K562 (cell line): ENCODE data around the gene CCDC138. TPM values are rescaled to one million over a fixed set of nuclear protein-coding genes. Genes with fewer than 3 reads are reported as not detected.

Source experiments
- ATAC-seq: fragments of 200-7000 bp; cut with Tn5 transposase; 3 replicates; pipeline ENCODE4 v1.9.1; 2020; ENCODE audit warnings: moderate library complexity
- BruUV-seq: library from RNA; stranded (reverse); fragments of 400-500 nt; replicated peaks from 2 replicates; lab custom pipeline; 2021; lab: Mats Ljungman, UMichigan
- CTCF ChIA-PET: fragments of 300-600 bp; formaldehyde crosslinking; extraction: SDS; loops from one replicate; lab custom pipeline; 2021; ENCODE audit warnings: low intra/inter-chr PET ratio; lab: Yijun Ruan, JAX
- POLR2A ChIA-PET: fragments of 300-600, 350-650 bp; sonication (Branson Sonifier 250); formaldehyde crosslinking; extraction: SDS; loops from one replicate; lab custom pipeline; 2021; ENCODE audit warnings: antibody characterized with exemption, inconsistent platforms; lab: Yijun Ruan, JAX
- DNase-seq, 4 experiments: peaks; one replicate each; pipeline versions ENCODE4 v3.0.0 to v3.0.0-alpha.2; 2011 to 2018; ENCODE audit warnings: low spot score in 3 of 4, mixed read lengths in 3 of 4; ENCODE audit errors: extremely low read depth in 1 of 4
- FAIRE-seq: peaks from 2 replicates; lab custom pipeline; 2011; peaks lifted over from hg19 to GRCh38; lab: Jason Lieb, UNC
- H2AFZ ChIP-seq: 2 replicates; pipeline ENCODE4 v1.6.0; 2011; ENCODE audit warnings: low read depth, low read length, control low read depth, inconsistent platforms
- H3K27ac ChIP-seq: fragments of 200-600 bp; 3 replicates; pipeline ENCODE4 v1.8.0; 2011; ENCODE audit warnings: low read depth, mild to moderate bottlenecking, control low read depth, inconsistent platforms, low read length, moderate library complexity, mixed read lengths; ENCODE audit errors: extremely low read depth
- H3K27me3 ChIP-seq, 2 experiments: fragments of 300-600 bp in 1 of 2; 2 replicates in 1 of 2; 3 replicates in 1 of 2; pipeline versions ENCODE4 v1.6.0 to v1.8.0; 2011; ENCODE audit warnings: inconsistent platforms in 2 of 2, low read length in 2 of 2, mild to moderate bottlenecking in 1 of 2, mixed read lengths in 1 of 2, moderate library complexity in 1 of 2; ENCODE audit not compliant: control insufficient read depth in 2 of 2, insufficient read depth in 2 of 2
- H3K36me3 ChIP-seq: fragments of 300-600 bp; 3 replicates; pipeline ENCODE4 v1.8.0; 2011; ENCODE audit warnings: mild to moderate bottlenecking, low read length, inconsistent platforms; ENCODE audit not compliant: control insufficient read depth, insufficient read depth
- H3K4me1 ChIP-seq, 2 experiments: fragments of 200-600 bp in 1 of 2; replicated peaks in 1 of 2; 2 replicates in 1 of 2; 3 replicates in 1 of 2; pipeline versions ENCODE4 v1.5.1 to v1.8.0; 2011; ENCODE audit warnings: inconsistent platforms in 2 of 2, low read length in 2 of 2, mild to moderate bottlenecking in 1 of 2, mixed read lengths in 1 of 2, moderate library complexity in 1 of 2; ENCODE audit not compliant: control insufficient read depth in 2 of 2, insufficient read depth in 2 of 2
- H3K4me2 ChIP-seq: 2 replicates; pipeline ENCODE4 v1.6.1; 2011; ENCODE audit warnings: low read length, control low read depth, inconsistent platforms, mixed read lengths; ENCODE audit not compliant: insufficient read depth
- H3K4me3 ChIP-seq: fragments of 200-600 bp; sonication (generic), shearing (Covaris generic); 2 replicates; pipeline ENCODE4 v1.5.1; 2016; ENCODE audit warnings: control low read depth, inconsistent platforms
- H3K79me2 ChIP-seq: fragments of 200-600 bp; 3 replicates; pipeline ENCODE4 v1.8.0; 2011; ENCODE audit warnings: low read length, inconsistent platforms; ENCODE audit not compliant: control insufficient read depth, insufficient read depth
- H3K9ac ChIP-seq, 2 experiments: 2 replicates each; pipeline versions ENCODE4 v1.6.0 to v1.6.1; 2011; ENCODE audit warnings: low read depth in 2 of 2, low read length in 2 of 2, control low read depth in 1 of 2, inconsistent platforms in 1 of 2, mild to moderate bottlenecking in 1 of 2, mixed read lengths in 1 of 2; ENCODE audit not compliant: insufficient read depth in 1 of 2
- H3K9me1 ChIP-seq: one replicate; pipeline ENCODE4 v1.6.0; 2011; ENCODE audit warnings: inconsistent platforms, mild to moderate bottlenecking, low read length, moderate library complexity; ENCODE audit not compliant: control insufficient read depth, insufficient read depth
- H3K9me3 ChIP-seq: replicated peaks from 2 replicates; pipeline ENCODE4 v1.5.1; 2011; ENCODE audit warnings: low read depth, low read length, inconsistent platforms; ENCODE audit not compliant: control insufficient read depth, insufficient read depth
- H4K20me1 ChIP-seq: replicated peaks from 2 replicates; pipeline ENCODE4 v1.6.1; 2011; ENCODE audit warnings: low read length, inconsistent platforms, mixed read lengths; ENCODE audit not compliant: control insufficient read depth, insufficient read depth
- ARID1B ChIP-seq: fragments of 450-650 bp; IDR thresholded peaks from 2 replicates; pipeline ENCODE4 v1.6.1; 2016; ENCODE audit warnings: antibody characterized with exemption, mild to moderate bottlenecking, inconsistent platforms
- CHD2 ChIP-seq: IDR thresholded peaks from 2 replicates; pipeline ENCODE4 v1.6.1; 2011; ENCODE audit warnings: low read depth, low read length
- ETV1 ChIP-seq: fragments of 450-650 bp; conservative IDR thresholded peaks from 2 replicates; pipeline ENCODE4 v1.6.1; 2016; ENCODE audit warnings: missing genetic modification characterization, control low read depth, low read depth, missing compliant biosample characterization
- MAFF ChIP-seq: IDR thresholded peaks from 2 replicates; pipeline ENCODE4 v1.6.1; 2012; ENCODE audit warnings: low read length, improper control_type of control experiment
- MAFG ChIP-seq: fragments of 450-650 bp; conservative IDR thresholded peaks from 2 replicates; pipeline ENCODE4 v1.6.1; 2016; ENCODE audit warnings: missing genetic modification characterization, missing compliant biosample characterization
- MAFK ChIP-seq: IDR thresholded peaks from 2 replicates; pipeline ENCODE4 v1.6.1; 2011; ENCODE audit warnings: low read length, improper control_type of control experiment
- SRSF1 ChIP-seq: fragments of 200-400 bp; formaldehyde crosslinking; IDR thresholded peaks from 2 replicates; pipeline ENCODE4 v1.6.1; 2017; ENCODE audit warnings: mild to moderate bottlenecking, low read depth, low read length, moderate library complexity
- ZNF224 ChIP-seq: sonication (generic); formaldehyde crosslinking; IDR thresholded peaks from 2 replicates; pipeline ENCODE4 v1.8.0; 2022; ENCODE audit warnings: mild to moderate bottlenecking, missing genetic modification reagents
- ZNF316 ChIP-seq: fragments of 450-650 bp; IDR thresholded peaks from 2 replicates; pipeline ENCODE4 v1.6.1; 2016
- ZSCAN29 ChIP-seq: fragments of 450-650 bp; IDR thresholded peaks from 2 replicates; pipeline ENCODE4 v1.6.1; 2017
- WGBS: fragments of 100-300 bp; shearing (Covaris generic); methylation state at CpG from one replicate; pipeline ENCODE4 v1.1.6; 2016; ENCODE audit warnings: low coverage, mixed read lengths; ENCODE audit not compliant: insufficient coverage; ENCODE audit errors: missing lambda C conversion rate; 5-methylcytosine and 5-hydroxymethylcytosine counted together
- in situ Hi-C: fragments of 300-500 bp; cut with MboI; formaldehyde crosslinking; loops from 4 replicates; pipeline ENCODE4 v1.15.0; 2018; ENCODE audit warnings: inconsistent platforms, mixed read lengths
- intact Hi-C: fragments of 100-400 bp; cut with micrococcal nuclease; formaldehyde crosslinking; loops from 2 replicates; pipeline ENCODE4 v1.14.2; 2022
- polyA plus RNA-seq, 8 experiments: library from polyadenylated mRNA; depleted of rRNA in 4 of 8; stranded (reverse) in 5 of 8; unstranded in 3 of 8; fragments of >200 nt; fragmentation: Nextera tagmentation in 2 of 8; fragmentation: Illumina TruSeq in 1 of 8; extraction: Ambion mirVana in 2 of 8; extraction: Trizol in 1 of 8; gene quantifications; 2 replicates each; pipeline versions ENCODE4 v1.2.1 to v1.2.3, GENCODE V29; 2011 to 2014; ENCODE audit warnings: inconsistent platforms in 1 of 8, missing spikeins in 1 of 8
- total RNA-seq, 7 experiments: library from RNA; depleted of rRNA in 6 of 7; stranded (reverse); fragments of >200 nt in 6 of 7; fragmentation: Illumina TruSeq in 2 of 7; extraction: Trizol in 2 of 7; gene quantifications; 2 replicates each; pipeline versions ENCODE4 v1.2.1 to v1.2.3, GENCODE V29; 2011 to 2021; ENCODE audit warnings: low replicate concordance in 1 of 7
- TF ChIP-seq, protein P1 (sequence below): fragments of 450-650 bp; formaldehyde crosslinking; IDR thresholded peaks from 2 replicates; pipeline ENCODE4 v1.4.0; 2020; ENCODE audit warnings: mild to moderate bottlenecking, moderate library complexity

The CCDC138 gene
- total and polyA plus RNA-seq, 9 of the 15 experiments (the other 6 are each of a cell fraction or from before 2014, with no cell fraction given) = 17.5 to 44.6 (median 26.7) TPM

GRCh38 chr2:108911807-108912628 is 125.4 kb downstream of the CCDC138 start:
- CTCF ChIA-PET = no interaction called here
- H3K27ac ChIP-seq = no peak overlapping the region
- no peak for FAIRE-seq
- no peak overlapping the region for H2AFZ ChIP-seq
- WGBS = under 1% methylated on average over 21 of the region's 21 CpGs
- H4K20me1 ChIP-seq = 0 out of 2 replicates have a peak, but pooled peaks cover 8% of the 10 kb centered on the region
- H3K9me1 ChIP-seq = no peaks in the 10 kb centered on the region
- intact Hi-C loops = no loop called here
- H3K4me2 ChIP-seq = no peak overlapping the region
- in situ Hi-C loops = no loop called here
- no peak for DNase-seq
- TF ChIP-seq ZSCAN29 (no peak), CHD2 (no peak), ETV1 (no peak), MAFK (peak; percentile 46; the same call in 1 of the 2 replicates), SRSF1 (no peak), ARID1B (no peak), ZNF224 (CRISPR knock-in tag) (no peak), MAFG (tag) (0 out of 2 replicates have a peak, but pooled peaks have one; percentile 19), MAFF (peak; percentile 28; the same call in 1 of the 2 replicates), ZNF316 (0 out of 2 replicates have a peak, but pooled peaks have one; percentile 49)
- TF ChIP-seq, protein P1, sequence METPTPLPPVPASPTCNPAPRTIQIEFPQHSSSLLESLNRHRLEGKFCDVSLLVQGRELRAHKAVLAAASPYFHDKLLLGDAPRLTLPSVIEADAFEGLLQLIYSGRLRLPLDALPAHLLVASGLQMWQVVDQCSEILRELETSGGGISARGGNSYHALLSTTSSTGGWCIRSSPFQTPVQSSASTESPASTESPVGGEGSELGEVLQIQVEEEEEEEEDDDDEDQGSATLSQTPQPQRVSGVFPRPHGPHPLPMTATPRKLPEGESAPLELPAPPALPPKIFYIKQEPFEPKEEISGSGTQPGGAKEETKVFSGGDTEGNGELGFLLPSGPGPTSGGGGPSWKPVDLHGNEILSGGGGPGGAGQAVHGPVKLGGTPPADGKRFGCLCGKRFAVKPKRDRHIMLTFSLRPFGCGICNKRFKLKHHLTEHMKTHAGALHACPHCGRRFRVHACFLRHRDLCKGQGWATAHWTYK = no peak
- H3K4me3 ChIP-seq = no peak overlapping the region
- no peak for ATAC-seq
- no peaks in the 10 kb centered on the region for H3K36me3 ChIP-seq
- no peak overlapping the region for H3K9ac ChIP-seq
- BruUV-seq = no TSS peak
- POLR2A ChIA-PET = no interaction called here
- H3K27me3 ChIP-seq = peaks cover 36 to 75% of the 10 kb centered on the region in 2 experiments
- H3K4me1 ChIP-seq = no peaks in the 10 kb centered on the region
- H3K79me2 ChIP-seq = no peaks in the 10 kb centered on the region
- no peaks in the 10 kb centered on the region for H3K9me3 ChIP-seq
